MCF 10A (cell line): ENCODE data around the gene IGF2BP3. TPM values are rescaled to one million over a fixed set of nuclear protein-coding genes. Genes with fewer than 3 reads are reported as not detected.

ENCODE experiments used
- BruUV-seq: library from RNA; stranded (reverse); fragments of 400-500 nt; replicated peaks from 2 replicates; lab custom pipeline; 2021; lab: Mats Ljungman, UMichigan
- CTCF ChIA-PET: fragments of 300-600 bp; sonication (Branson Sonifier 250); formaldehyde crosslinking; extraction: SDS; loops from one replicate; lab custom pipeline; 2021; ENCODE audit warnings: antibody characterized with exemption, inconsistent platforms; lab: Yijun Ruan, JAX
- POLR2A ChIA-PET: fragments of 300-600, 350-650 bp; sonication (Branson Sonifier 250); formaldehyde crosslinking; extraction: SDS; loops from one replicate; lab custom pipeline; 2020; ENCODE audit warnings: antibody characterized with exemption, inconsistent platforms; lab: Yijun Ruan, JAX
- DNase-seq: peaks from one replicate; pipeline ENCODE4 v3.0.0-alpha.2; 2018; ENCODE audit not compliant: unreplicated experiment
- H3K27ac Mint-ChIP-seq: one replicate; pipeline ENCODE4 v1.8.0; 2022; ENCODE audit warnings: mild to moderate bottlenecking, low read depth, mixed read lengths; ENCODE audit not compliant: unreplicated experiment
- H3K27me3 Mint-ChIP-seq: one replicate; pipeline ENCODE4 v1.8.0; 2022; ENCODE audit warnings: mixed read lengths; ENCODE audit not compliant: insufficient read depth, unreplicated experiment
- H3K36me3 Mint-ChIP-seq: one replicate; pipeline ENCODE4 v1.8.0; 2022; ENCODE audit warnings: mild to moderate bottlenecking, moderate library complexity, mixed read lengths; ENCODE audit not compliant: insufficient read depth, unreplicated experiment
- H3K4me1 Mint-ChIP-seq: one replicate; pipeline ENCODE4 v1.8.0; 2022; ENCODE audit warnings: mixed read lengths; ENCODE audit not compliant: insufficient read depth, unreplicated experiment
- H3K4me3 Mint-ChIP-seq: one replicate; pipeline ENCODE4 v1.8.0; 2022; ENCODE audit warnings: mild to moderate bottlenecking, moderate library complexity, mixed read lengths; ENCODE audit not compliant: unreplicated experiment
- H3K9me3 Mint-ChIP-seq: one replicate; pipeline ENCODE4 v1.8.0; 2022; ENCODE audit warnings: mixed read lengths; ENCODE audit not compliant: unreplicated experiment
- intact Hi-C: fragments of 100-400 bp; cut with micrococcal nuclease; formaldehyde crosslinking; loops from 2 replicates; pipeline ENCODE4 v1.14.1; 2022
- total RNA-seq: library from RNA; stranded (reverse); gene quantifications from 2 replicates; pipeline ENCODE4 v1.2.3, GENCODE V29; 2022
- TF ChIP-seq, protein P1 (sequence below): fragments of 200-600 bp; IDR thresholded peaks from one replicate; pipeline ENCODE4 v1.8.0; 2022; ENCODE audit warnings: antibody characterized with exemption, mild to moderate bottlenecking; ENCODE audit not compliant: unreplicated experiment

Gene IGF2BP3
- total RNA-seq, 1 experiment from 2014 or later: 29.8 TPM

DNA sequence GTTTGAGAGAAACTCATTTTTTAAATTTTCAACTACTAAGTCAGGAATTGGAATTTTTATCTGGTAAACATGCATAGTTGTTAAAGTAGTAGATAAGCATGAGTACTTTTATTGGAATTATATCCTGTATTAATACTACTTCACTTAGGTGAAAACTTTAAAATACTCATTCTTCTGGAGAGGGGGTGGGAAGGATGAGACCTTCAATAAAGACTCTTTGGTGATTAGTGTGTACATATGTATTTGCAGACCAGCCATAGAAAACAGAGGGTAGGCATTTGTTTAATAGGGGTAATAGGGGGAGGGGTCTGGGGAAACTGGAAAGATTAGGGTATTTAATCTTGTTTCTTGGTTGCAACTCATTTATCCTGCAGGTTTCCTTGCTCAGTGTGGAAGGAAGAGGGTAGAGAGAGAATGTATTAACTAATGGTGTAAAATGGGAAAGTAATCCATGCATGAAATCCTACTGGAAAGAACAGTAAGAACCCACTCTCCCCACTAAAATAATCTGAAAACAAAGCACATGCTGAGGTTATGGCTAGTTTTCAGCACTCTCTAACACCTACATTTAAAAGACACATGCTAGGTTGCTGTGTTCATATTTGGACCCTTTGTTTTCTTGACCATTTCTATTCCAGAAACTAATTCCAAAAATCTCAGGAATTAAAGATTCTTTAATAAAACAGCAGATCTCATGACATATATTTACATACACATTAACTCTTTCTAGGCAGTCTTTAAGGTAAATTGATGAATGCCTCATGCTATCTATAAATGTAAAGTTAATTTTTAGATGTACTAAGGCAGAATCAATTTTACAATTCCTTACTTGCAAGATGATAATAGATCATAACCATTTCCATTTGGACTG is 6.2 kb upstream of the IGF2BP3 start:
- POLR2A ChIA-PET: no interaction called here
- TF ChIP-seq, protein P1, sequence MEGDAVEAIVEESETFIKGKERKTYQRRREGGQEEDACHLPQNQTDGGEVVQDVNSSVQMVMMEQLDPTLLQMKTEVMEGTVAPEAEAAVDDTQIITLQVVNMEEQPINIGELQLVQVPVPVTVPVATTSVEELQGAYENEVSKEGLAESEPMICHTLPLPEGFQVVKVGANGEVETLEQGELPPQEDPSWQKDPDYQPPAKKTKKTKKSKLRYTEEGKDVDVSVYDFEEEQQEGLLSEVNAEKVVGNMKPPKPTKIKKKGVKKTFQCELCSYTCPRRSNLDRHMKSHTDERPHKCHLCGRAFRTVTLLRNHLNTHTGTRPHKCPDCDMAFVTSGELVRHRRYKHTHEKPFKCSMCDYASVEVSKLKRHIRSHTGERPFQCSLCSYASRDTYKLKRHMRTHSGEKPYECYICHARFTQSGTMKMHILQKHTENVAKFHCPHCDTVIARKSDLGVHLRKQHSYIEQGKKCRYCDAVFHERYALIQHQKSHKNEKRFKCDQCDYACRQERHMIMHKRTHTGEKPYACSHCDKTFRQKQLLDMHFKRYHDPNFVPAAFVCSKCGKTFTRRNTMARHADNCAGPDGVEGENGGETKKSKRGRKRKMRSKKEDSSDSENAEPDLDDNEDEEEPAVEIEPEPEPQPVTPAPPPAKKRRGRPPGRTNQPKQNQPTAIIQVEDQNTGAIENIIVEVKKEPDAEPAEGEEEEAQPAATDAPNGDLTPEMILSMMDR: no peak

DNA sequence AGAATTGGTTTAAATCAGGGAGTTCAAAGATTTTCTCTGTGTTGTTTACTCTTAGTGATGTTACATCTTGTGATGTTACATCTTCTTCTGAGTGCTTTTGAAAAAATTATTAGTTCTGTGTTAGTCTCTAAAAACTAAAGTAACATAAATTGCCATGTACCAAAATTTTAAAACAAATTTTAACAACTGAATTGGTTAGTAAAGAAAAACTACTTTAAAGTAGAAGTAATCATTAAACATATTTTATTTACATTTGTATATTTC is 5.2 kb upstream of the IGF2BP3 start:
- H3K9me3 Mint-ChIP-seq: no peaks in the 10 kb centered on the region
- ChIA-PET CTCF (no interaction called here), POLR2A (no interaction called here)
- no peak for DNase-seq
- peaks cover 6% of the 10 kb centered on the region for H3K4me1 Mint-ChIP-seq
- intact Hi-C loops: no loop called here
- no TSS peak for BruUV-seq
- H3K27me3 Mint-ChIP-seq: peaks cover 73% of the 10 kb centered on the region
- H3K36me3 Mint-ChIP-seq: no peaks in the 10 kb centered on the region
- H3K4me3 Mint-ChIP-seq: no peak overlapping the region
- no peak overlapping the region for H3K27ac Mint-ChIP-seq
- TF ChIP-seq, protein P1: no peak

More for the DNA sequence above, 6.2 kb upstream of the IGF2BP3 start:
- no TSS peak for BruUV-seq
- CTCF ChIA-PET: no interaction called here
- Mint-ChIP-seq H3K4me3 (no peak overlapping the region), H3K36me3 (no peaks in the 10 kb centered on the region), H3K27ac (no peak overlapping the region), H3K4me1 (peaks cover 3% of the 10 kb centered on the region), H3K9me3 (no peaks in the 10 kb centered on the region), H3K27me3 (peaks cover 83% of the 10 kb centered on the region)
- intact Hi-C loops: no loop called here
- DNase-seq: no peak

DNA sequence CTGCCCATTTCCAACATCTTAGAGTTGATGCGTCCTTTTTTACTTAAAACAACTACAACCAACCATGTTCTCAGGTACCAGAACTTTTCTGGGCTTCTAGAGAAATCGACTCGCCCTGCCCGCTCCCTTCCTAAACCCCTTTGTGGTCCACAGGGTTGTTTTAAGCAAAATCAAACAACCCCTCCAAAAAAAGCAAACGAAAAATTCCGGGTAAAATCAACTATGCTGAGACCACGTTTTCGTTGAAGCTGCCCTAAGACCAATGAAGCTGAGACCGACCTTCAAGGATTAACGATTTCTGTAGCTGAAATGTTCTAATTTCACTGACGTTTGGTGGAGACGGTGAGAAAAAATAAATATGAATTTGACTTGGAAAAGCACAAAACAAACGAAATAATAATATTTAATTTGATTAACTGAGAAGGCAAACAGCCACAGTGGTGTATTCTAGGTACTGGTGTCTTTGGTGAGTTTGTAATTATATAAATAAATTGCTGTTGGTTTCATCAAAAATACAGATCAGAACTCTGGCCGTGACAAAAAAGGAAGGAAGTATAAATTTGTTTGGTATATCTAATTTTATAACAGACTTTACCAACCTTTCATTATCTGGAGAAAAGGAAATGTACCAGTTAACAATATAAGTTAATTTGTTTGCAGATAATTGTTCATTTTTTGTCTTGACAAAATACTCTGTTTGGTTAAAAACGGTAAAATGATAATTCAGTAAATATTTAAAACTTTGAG is 4.7 kb upstream of the IGF2BP3 start:
- BruUV-seq: no TSS peak
- peaks cover 6% of the 10 kb centered on the region for H3K4me1 Mint-ChIP-seq
- no peaks in the 10 kb centered on the region for H3K36me3 Mint-ChIP-seq
- ChIA-PET POLR2A (interaction anchor here (0.6 kb wide), 1 partner anchor 175 kb away, joined by 3 read pairs; no protein-coding TSS in a partner anchor), CTCF (no interaction called here)
- peaks cover 68% of the 10 kb centered on the region for H3K27me3 Mint-ChIP-seq
- TF ChIP-seq, protein P1: no peak
- DNase-seq: peak; percentile 29
- H3K27ac Mint-ChIP-seq: no peak overlapping the region
- no peaks in the 10 kb centered on the region for H3K9me3 Mint-ChIP-seq
- intact Hi-C loops: no loop called here
- peak overlapping the region; percentile 64 for H3K4me3 Mint-ChIP-seq

DNA sequence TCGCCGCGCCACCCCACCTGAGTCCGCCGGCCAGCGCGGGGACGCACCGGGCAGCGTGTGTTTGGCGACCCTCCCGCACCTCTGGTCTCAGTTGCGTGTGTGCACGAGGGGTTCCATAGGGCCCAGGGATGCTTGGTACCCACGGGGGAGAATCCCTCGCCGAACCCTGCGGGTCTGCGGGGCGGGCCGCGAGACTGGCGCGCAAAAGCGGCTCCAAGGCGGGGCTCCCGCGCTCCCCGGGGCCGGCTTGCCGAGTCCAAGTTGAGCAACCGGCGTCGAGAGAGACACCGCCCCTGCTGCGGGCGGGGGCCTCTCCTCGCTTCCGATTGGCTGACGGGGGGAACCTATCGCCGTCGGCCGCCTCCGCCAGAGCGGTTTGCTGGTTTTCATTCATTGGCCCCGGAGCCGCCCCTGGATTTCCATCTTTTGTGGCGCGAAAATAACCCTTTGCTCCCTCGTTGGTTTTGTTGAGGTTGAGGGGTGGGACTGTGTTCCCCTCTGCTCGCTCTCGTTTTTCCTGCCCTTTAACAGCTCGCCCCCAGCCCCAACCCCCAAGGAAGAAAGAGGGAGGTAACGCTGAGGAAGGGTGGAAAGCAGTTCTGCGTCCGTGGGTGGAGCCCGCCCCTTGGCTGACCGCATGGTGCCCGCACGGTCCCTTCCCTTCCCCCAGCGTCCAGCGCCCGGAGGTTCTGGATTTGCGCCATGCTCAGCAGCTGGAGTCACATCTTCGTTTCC is 4.0 kb upstream of the IGF2BP3 start:
- H3K9me3 Mint-ChIP-seq: no peaks in the 10 kb centered on the region

More for the DNA sequence above, 4.0 kb upstream of the IGF2BP3 start:
- peak; percentile 88 for DNase-seq
- intact Hi-C loops: no loop called here
- TF ChIP-seq, protein P1: no peak
- H3K36me3 Mint-ChIP-seq: no peaks in the 10 kb centered on the region
- CTCF ChIA-PET: no interaction called here
- H3K27ac Mint-ChIP-seq: no peak overlapping the region
- H3K27me3 Mint-ChIP-seq: peaks cover 64% of the 10 kb centered on the region
- H3K4me1 Mint-ChIP-seq: peaks cover 6% of the 10 kb centered on the region
- no TSS peak for BruUV-seq
- peak overlapping the region; percentile 64 for H3K4me3 Mint-ChIP-seq
- POLR2A ChIA-PET: interaction anchor here (0.6 to 2.3 kb wide), 3 partner anchors 45 to 174 kb away, joined by 3 to 14 read pairs (median 3); no protein-coding TSS in a partner anchor
